Ovary (tissue), 3 donors: ENCODE measurements around the gene POLQ.

ENCODE experiments used
- CTCF ChIP-seq, 3 donors: fragments of 450-650 bp in 2 of 3; fragments of 200-600 bp in 1 of 3; IDR thresholded peaks; one replicate each; pipeline versions ENCODE4 v1.5.1 to v1.8.0; 2016 to 2022; ENCODE audit warnings: antibody characterized with exemption in 3 of 3, mild to moderate bottlenecking in 1 of 3
- POLR2A ChIP-seq: fragments of 450-650 bp; IDR thresholded peaks from one replicate; pipeline ENCODE4 v1.6.1; 2017; ENCODE audit warnings: antibody characterized with exemption, mild to moderate bottlenecking, moderate library complexity
- donor health status: DM: no; HTN: no; CAD: no.

- TF ChIP-seq CTCF (IDR thresholded peaks at IDR 0.05) (no peak), POLR2A (no peak)
These were observed 115.0 kb downstream of the POLQ start for GRCh38 chr3:121430664-121431215.
